Right ventricle myocardium inferior (tissue), 1 donor: ENCODE results near the gene CHAD. TPM values are rescaled to one million over a fixed set of nuclear protein-coding genes. Genes with fewer than 3 reads are reported as not detected.
"Not testable (repeated sequence)": the region's sequence is repeated elsewhere in the genome, so short reads cannot be mapped to it uniquely, and the experiment has no call there.

Experiments
- ATAC-seq: fragments of 200-7000 bp; cut with Tn5 transposase; one replicate; pipeline ENCODE4 v1.9.1; 2020; ENCODE audit warnings: mild to moderate bottlenecking, moderate library complexity
- DNase-seq: peaks from one replicate; pipeline ENCODE4 v3.0.0; 2021; ENCODE audit errors: missing footprints
- intact Hi-C: fragments of 100-400 bp; cut with DNase I; formaldehyde crosslinking; loops from one replicate; pipeline ENCODE4 v1.11.0; 2022
- total RNA-seq: library from RNA; stranded (reverse); fragmentation: NEBNext Ultra II Directional; extraction: Animal tissue kit (Norgen Biotek cat#: 25700); gene quantifications from one replicate; pipeline ENCODE4 v1.2.1, GENCODE V29; 2021
- donor health status: DM: no; HTN: yes; CAD: no; lungs with severe emphysema.

CHAD gene
- total RNA-seq, 1 donor from 2014 or later: 0.16 TPM

- peak; percentile 95 for DNase-seq
- peak; percentile 93 for ATAC-seq
- intact Hi-C loops: loop anchor here (2.0 to 5.0 kb wide), 2 partner anchors 52 to 116 kb away; partner anchors contain the start of gene ACSF2
These were observed 10.0 kb upstream of the CHAD start, which contains the start of gene RSAD1 for GRCh38 chr17:50478391-50479381. TSS of gene RSAD1 (plus strand) at chr17:50478860. CDS start at chr17:50478885, 25 bp downstream.

DNA sequence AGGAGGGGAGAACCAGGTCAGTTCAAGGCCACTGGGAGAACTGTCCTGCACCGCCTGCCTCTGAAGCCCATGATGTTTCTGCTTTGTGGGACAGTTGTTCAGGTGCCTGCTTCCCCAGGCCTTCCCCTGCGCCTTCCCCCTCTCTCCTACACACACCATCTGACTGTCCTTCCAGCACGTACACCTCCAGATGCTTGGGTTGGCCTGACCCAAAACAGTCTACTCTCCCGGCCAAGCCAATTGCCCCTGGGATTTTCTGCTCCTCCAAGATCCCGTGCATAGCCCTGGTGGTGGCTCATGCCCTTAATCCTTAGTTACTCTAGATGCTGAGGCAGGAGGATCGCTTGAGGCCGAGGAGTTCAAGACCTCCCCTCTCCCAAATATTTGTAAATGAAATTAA is 9.3 kb upstream of the CHAD start:
- ATAC-seq (no peak), DNase-seq (no peak)
- intact Hi-C loops: loop anchor here (2.0 to 5.0 kb wide), 2 partner anchors 51 to 116 kb away; partner anchors contain the start of gene ACSF2

- ATAC-seq (no peak), DNase-seq (no peak)
- intact Hi-C loops: loop anchor here (5.0 kb wide), 1 partner anchor 114 kb away; no protein-coding TSS in a partner anchor
These were observed 8.1 kb upstream of the CHAD start for GRCh38 chr17:50476545-50477315.

GRCh38 chr17:50475775-50476544 is 7.3 kb upstream of the CHAD start:
- intact Hi-C loops: loop anchor here (5.0 kb wide), 1 partner anchor 114 kb away; no protein-coding TSS in a partner anchor
- not testable (repeated sequence) for DNase-seq, ATAC-seq

GRCh38 chr17:50475362-50475761 is 6.7 kb upstream of the CHAD start:
- intact Hi-C loops: loop anchor here (5.0 kb wide), 1 partner anchor 113 kb away; no protein-coding TSS in a partner anchor
- ATAC-seq: no peak
- no peak for DNase-seq

DNA sequence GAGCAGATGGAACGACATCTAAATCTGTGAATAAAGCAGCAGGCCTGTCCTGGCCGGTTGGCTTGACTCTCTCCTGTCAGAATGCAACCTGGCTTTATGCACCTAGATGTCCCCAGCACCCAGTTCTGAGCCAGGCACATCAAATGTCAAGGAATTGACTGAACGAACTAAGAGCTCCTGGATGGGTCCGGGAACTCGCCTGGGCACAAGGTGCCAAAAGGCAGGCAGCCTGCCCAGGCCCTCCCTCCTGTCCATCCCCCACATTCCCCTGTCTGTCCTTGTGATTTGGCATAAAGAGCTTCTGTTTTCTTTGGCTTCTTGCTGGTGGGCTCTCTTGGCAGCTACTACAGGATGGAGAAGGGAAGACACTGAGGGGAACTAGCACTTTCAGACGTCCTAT is 5.8 kb upstream of the CHAD start:
- intact Hi-C loops: no loop called here
- ATAC-seq (no peak), DNase-seq (no peak)

DNA sequence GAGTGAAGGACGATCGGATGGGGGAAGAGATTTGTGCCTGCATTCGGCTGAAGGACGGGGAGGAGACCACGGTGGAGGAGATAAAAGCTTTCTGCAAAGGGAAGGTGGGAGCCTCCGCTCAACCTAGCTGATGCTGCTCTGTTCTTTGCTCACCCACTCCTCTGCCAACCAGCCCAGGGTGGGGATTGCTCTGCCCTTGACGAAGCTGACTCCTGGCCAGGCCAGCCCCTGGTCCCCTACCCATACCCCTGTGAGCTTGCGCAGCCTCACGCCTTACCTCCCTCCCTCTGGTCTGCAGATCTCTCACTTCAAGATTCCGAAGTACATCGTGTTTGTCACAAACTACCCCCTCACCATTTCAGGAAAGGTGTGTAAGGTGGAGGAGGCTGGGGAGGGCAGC is 5.2 kb upstream of the CHAD start:
- ATAC-seq (no peak), DNase-seq (no peak)
- intact Hi-C loops: no loop called here

- intact Hi-C loops, DNase-seq, ATAC-seq: not testable (repeated sequence)
These were observed 4.1 kb upstream of the CHAD start for GRCh38 chr17:50472761-50473161.

DNA sequence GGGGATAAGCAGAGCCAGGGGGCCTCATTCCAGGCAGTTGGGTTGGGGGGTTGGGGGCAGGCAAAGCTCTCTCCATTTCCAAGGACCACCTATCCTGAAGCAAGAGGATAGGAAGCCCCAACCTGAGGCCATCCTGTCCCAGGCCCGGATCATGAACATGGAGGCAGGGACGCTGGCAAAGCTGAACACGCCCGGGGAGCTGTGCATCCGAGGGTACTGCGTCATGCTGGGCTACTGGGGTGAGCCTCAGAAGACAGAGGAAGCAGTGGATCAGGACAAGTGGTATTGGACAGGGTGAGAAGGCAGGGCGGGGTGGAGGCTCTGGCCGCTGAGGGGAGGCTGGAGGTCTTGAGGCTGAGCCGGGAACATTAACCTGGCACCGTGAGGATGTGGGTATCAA is 3.6 kb upstream of the CHAD start:
- no peak for DNase-seq
- intact Hi-C loops: no loop called here
- no peak for ATAC-seq

- no peak for DNase-seq
- intact Hi-C loops: no loop called here
These were observed 2.6 kb upstream of the CHAD start for GRCh38 chr17:50471009-50471905.

GRCh38 chr17:50470426-50470825 is 1.7 kb upstream of the CHAD start:
- DNase-seq (no peak), ATAC-seq (no peak)
- intact Hi-C loops: no loop called here

More at GRCh38 chr17:50471009-50471905, 2.6 kb upstream of the CHAD start:
- no peak for ATAC-seq

- intact Hi-C loops: no loop called here
- DNase-seq (no peak), ATAC-seq (no peak)
These were observed 1.1 kb upstream of the CHAD start for GRCh38 chr17:50469671-50470305.

DNA sequence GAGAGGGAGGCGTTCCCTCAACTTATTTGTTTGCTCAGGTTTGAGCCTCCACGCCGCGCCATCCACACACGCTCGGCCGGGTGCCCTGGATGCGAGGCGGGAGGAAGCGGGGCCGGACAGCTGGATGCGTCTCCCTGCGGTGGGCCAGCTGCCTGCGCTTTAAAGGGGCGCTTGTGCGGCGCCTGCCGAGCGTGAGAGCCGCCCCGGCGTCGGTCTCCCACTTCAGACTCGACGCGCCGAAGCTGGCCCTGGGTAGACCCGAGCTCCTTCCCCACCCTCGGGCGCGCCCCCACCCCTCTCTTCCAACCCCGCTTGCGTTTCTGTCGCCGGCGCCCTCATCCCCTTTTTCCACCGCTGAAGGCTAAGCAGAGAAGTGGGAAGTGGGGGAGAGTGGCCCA is 527 bp upstream of the CHAD start:
- no peak for ATAC-seq
- intact Hi-C loops: no loop called here

DNA sequence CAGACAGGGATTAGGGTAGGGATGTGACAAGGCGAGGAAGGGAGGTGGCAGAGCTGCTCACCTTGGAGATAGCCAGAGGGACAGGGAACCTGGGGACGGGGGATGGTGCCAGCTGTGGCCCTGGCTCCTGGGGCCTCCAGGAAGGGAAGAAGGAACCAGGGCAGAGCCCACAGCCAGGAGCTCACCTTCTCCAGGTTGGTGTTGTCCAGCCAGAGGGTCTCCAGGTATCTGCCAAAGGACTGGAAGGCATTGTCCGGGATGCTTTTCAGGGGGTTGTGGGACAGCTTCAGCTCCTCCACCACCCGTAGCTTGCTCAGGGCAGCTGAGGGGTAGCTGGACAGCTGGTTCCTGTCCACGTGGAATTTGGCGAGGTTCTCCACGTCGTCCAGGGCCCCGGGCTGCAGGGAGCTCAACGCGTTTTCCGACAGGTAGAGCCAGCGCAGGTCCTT is 801 bp downstream of the CHAD start:
- ATAC-seq: no peak
- intact Hi-C loops: no loop called here
- DNase-seq: no peak

More for the DNA sequence above, 527 bp upstream of the CHAD start:
- no peak for DNase-seq

DNA sequence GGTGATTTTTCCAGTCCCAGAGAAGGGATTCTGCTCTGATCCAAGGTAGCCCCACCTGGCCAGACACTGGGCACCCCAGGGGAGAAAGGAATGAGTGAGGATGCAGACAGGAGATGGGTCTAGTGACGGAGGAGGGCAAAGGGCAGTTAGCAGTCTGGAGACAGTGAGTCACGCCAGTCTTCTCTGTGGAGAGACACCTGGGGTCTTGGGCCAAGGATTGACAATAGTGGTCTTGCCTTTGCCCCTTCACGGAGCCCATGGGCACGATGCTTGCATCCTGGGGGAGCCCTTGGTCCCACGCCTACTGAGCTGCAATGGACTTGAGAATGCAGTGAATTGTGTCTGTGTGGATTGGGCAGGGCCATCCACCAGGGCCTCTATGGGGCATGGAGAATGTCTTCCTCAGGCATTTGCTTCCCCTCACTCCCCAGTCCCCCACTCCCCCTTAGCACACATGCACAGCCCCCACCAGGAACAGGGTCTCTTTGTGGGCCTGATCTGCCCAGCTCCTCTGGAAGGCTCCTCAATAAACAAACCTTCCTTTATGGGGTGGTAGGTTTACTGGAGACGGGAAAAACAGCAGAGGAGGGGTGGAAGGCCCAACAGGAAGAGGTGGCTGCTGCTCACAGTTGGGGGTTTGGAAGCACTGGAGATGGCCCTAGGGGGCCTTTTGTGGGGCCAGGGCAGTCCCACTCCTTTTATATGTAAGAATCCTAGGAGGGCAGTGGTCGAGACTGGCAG is 1.4 kb downstream of the CHAD start:
- intact Hi-C loops: no loop called here
- ATAC-seq: no peak
- DNase-seq: no peak

- intact Hi-C loops: no loop called here
- DNase-seq (no peak), ATAC-seq (no peak)
These were observed 2.1 kb downstream of the CHAD start for GRCh38 chr17:50466371-50467113.
